Measurements from ENCODE around the gene INPP5B. TPM values are rescaled to one million over a fixed set of nuclear protein-coding genes. Genes with fewer than 3 reads are reported as not detected.

Gene INPP5B
- total and polyA plus RNA-seq, 12 donors: 10.4 to 32.3 (median 20.9) TPM

- no peaks in the 10 kb centered on the region for H3K27me3 ChIP-seq
- H3K36me3 ChIP-seq (replicated peaks in 1 of 2): peaks cover 0 to 97% of the 10 kb centered on the region in 2 donors
- intact Hi-C loops (cut with DNase I): no loop called here
- H3K9me3 ChIP-seq (replicated peaks in 1 of 3): no peaks in the 10 kb centered on the region
- WGBS, 4 donors: 88 to 97% (median 94%) methylated on average over 3 of the region's 3 CpGs
- no peak overlapping the region for H3K4me3 ChIP-seq
- no peak for DNase-seq
- no peak overlapping the region for H3K27ac ChIP-seq
- TF ChIP-seq, protein P1, sequence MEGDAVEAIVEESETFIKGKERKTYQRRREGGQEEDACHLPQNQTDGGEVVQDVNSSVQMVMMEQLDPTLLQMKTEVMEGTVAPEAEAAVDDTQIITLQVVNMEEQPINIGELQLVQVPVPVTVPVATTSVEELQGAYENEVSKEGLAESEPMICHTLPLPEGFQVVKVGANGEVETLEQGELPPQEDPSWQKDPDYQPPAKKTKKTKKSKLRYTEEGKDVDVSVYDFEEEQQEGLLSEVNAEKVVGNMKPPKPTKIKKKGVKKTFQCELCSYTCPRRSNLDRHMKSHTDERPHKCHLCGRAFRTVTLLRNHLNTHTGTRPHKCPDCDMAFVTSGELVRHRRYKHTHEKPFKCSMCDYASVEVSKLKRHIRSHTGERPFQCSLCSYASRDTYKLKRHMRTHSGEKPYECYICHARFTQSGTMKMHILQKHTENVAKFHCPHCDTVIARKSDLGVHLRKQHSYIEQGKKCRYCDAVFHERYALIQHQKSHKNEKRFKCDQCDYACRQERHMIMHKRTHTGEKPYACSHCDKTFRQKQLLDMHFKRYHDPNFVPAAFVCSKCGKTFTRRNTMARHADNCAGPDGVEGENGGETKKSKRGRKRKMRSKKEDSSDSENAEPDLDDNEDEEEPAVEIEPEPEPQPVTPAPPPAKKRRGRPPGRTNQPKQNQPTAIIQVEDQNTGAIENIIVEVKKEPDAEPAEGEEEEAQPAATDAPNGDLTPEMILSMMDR (IDR thresholded peaks at IDR 0.05): no peak
- TF ChIP-seq POLR2A (IDR thresholded peaks at IDR 0.05): no peak
- H3K4me1 ChIP-seq (replicated peaks in 1 of 2): no peaks in the 10 kb centered on the region
Observed at GRCh38 chr1:37884145-37884544, 62.7 kb downstream of the INPP5B start.

GRCh38 chr1:37883671-37884070 lies 63.2 kb downstream of the INPP5B start:
- no peak for DNase-seq
- intact Hi-C loops (cut with DNase I): no loop called here
- H3K4me1 ChIP-seq (replicated peaks in 1 of 2): no peaks in the 10 kb centered on the region
- WGBS, 4 donors: 78 to 88% (median 81%) methylated on average over 5 of the region's 5 CpGs
- H3K36me3 ChIP-seq (replicated peaks in 1 of 2): peaks cover 0 to 95% of the 10 kb centered on the region in 2 donors
- TF ChIP-seq, protein P1 (IDR thresholded peaks at IDR 0.05): no peak
- no peak for TF ChIP-seq POLR2A (IDR thresholded peaks at IDR 0.05)
- H3K9me3 ChIP-seq (replicated peaks in 1 of 3): no peaks in the 10 kb centered on the region
- no peak overlapping the region for H3K4me3 ChIP-seq
- H3K27me3 ChIP-seq: no peaks in the 10 kb centered on the region
- no peak overlapping the region for H3K27ac ChIP-seq

GRCh38 chr1:37879865-37880264 lies 67.0 kb downstream of the INPP5B start:
- Histone ChIP-seq H3K27ac (no peak overlapping the region), H3K4me3 (no peak overlapping the region), H3K36me3 (replicated peaks in 1 of 2) (peaks cover 0 to 94% of the 10 kb centered on the region in 2 donors), H3K9me3 (replicated peaks in 1 of 3) (no peaks in the 10 kb centered on the region), H3K4me1 (replicated peaks in 1 of 2) (no peaks in the 10 kb centered on the region), H3K27me3 (no peaks in the 10 kb centered on the region)
- intact Hi-C loops (cut with DNase I): no loop called here
- no peak for TF ChIP-seq POLR2A (IDR thresholded peaks at IDR 0.05)
- TF ChIP-seq, protein P1 (IDR thresholded peaks at IDR 0.05): no peak
- 82 to 94% (median 86%) methylated on average over 4 of the region's 4 CpGs for WGBS, 4 donors
- no peak for DNase-seq

DNA sequence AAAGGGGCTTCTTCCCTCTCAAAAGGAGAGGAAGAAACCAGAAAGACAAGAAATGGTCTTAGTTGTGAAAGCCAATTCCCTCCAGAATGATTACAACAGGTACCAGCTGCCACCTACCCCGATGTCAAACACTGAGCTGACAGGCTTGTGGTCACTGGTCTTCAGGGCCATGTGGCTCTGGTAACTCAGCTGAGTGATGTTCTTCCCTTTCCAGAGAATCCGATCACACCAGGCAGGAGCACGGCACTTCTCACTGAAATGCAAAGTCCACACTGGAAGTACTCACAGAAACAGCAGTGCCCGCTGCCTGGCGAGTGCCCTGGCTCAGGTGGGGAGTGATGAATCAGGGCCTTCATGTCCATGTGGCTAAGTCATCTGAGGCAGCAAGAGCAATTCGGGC lies 68.8 kb downstream of the INPP5B start:
- H3K4me3 ChIP-seq: no peak overlapping the region
- TF ChIP-seq POLR2A (IDR thresholded peaks at IDR 0.05): no peak
- TF ChIP-seq, protein P1 (IDR thresholded peaks at IDR 0.05): no peak
- no peak for DNase-seq
- H3K27ac ChIP-seq: no peak overlapping the region
- H3K36me3 ChIP-seq (replicated peaks in 1 of 2): peaks cover 0 to 94% of the 10 kb centered on the region in 2 donors
- H3K27me3 ChIP-seq: no peaks in the 10 kb centered on the region
- no peaks in the 10 kb centered on the region for H3K4me1 ChIP-seq (replicated peaks in 1 of 2)
- no peaks in the 10 kb centered on the region for H3K9me3 ChIP-seq (replicated peaks in 1 of 3)
- intact Hi-C loops (cut with DNase I): no loop called here
- WGBS, 4 donors: 80 to 93% (median 91%) methylated on average over 6 of the region's 6 CpGs

All from adrenal gland (tissue), 12 donors.